Measurements from ENCODE around the gene ERP44. TPM values are rescaled to one million over a fixed set of nuclear protein-coding genes. Genes with fewer than 3 reads are reported as not detected.

The ERP44 gene
- total RNA-seq, 1 donor from 2014 or later: 27.0 TPM

DNA sequence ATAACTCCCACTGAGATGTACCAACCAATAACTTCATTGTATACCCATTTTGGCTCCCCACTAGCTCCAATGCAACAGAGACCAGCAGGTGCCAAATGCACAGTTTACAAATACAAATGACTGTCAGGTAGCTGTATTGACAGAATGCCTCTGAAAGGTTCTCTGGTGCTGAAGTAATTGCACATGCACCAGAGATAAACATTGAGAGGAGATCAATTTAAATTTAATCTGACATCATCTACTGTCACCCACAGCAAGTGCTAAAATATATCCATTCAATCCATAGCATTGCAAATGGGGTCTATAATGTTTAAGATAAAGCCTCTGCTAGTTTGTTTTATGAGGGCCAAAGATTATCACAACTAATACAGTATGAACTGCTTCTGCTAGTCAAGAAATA, 112.2 kb downstream of the ERP44 start:
- H3K79me2 ChIP-seq (ENCODE audit: insufficient read depth, low read length): no peaks in the 10 kb centered on the region
- H3K4me3 ChIP-seq (ENCODE audit: insufficient read depth, low read depth, low read length): no peak overlapping the region
- Mint-ChIP-seq H3K27ac (ENCODE audit: unreplicated experiment) (no peak overlapping the region), H3K9me3 (ENCODE audit: unreplicated experiment) (peaks cover 9% of the 10 kb centered on the region), H3K36me3 (ENCODE audit: low read depth, unreplicated experiment) (peaks cover 27% of the 10 kb centered on the region), H3K4me3 (ENCODE audit: unreplicated experiment) (no peak overlapping the region), H3K4me1 (ENCODE audit: low read depth, unreplicated experiment) (no peaks in the 10 kb centered on the region), H3K27me3 (ENCODE audit: low read depth, unreplicated experiment) (no peaks in the 10 kb centered on the region)
- no peaks in the 10 kb centered on the region for H3K36me3 ChIP-seq (ENCODE audit: insufficient read depth, low read length)
- H4K20me1 ChIP-seq (ENCODE audit: insufficient read depth, low read length): no peaks in the 10 kb centered on the region
- TF ChIP-seq, protein P1, sequence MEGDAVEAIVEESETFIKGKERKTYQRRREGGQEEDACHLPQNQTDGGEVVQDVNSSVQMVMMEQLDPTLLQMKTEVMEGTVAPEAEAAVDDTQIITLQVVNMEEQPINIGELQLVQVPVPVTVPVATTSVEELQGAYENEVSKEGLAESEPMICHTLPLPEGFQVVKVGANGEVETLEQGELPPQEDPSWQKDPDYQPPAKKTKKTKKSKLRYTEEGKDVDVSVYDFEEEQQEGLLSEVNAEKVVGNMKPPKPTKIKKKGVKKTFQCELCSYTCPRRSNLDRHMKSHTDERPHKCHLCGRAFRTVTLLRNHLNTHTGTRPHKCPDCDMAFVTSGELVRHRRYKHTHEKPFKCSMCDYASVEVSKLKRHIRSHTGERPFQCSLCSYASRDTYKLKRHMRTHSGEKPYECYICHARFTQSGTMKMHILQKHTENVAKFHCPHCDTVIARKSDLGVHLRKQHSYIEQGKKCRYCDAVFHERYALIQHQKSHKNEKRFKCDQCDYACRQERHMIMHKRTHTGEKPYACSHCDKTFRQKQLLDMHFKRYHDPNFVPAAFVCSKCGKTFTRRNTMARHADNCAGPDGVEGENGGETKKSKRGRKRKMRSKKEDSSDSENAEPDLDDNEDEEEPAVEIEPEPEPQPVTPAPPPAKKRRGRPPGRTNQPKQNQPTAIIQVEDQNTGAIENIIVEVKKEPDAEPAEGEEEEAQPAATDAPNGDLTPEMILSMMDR (IDR thresholded peaks at IDR 0.05; ENCODE audit: insufficient read depth, low read depth, low read length): no peak
- no peak for TF ChIP-seq EZH2 (IDR thresholded peaks at IDR 0.05; ENCODE audit: insufficient read depth, low read length)
- no peaks in the 10 kb centered on the region for H3K27me3 ChIP-seq (ENCODE audit: insufficient read depth, low read length)
- no peak overlapping the region for H3K9ac ChIP-seq (ENCODE audit: low read length)
- no peak overlapping the region for H3K27ac ChIP-seq (ENCODE audit: low read depth, low read length)
- FAIRE-seq (no peak), DNase-seq (ENCODE audit: low read depth) (no peak)
- no peak overlapping the region for H3K4me2 ChIP-seq (ENCODE audit: low read length)
- no peak overlapping the region for H2AFZ ChIP-seq (ENCODE audit: low read depth, low read length)
- no peaks in the 10 kb centered on the region for H3K4me1 ChIP-seq (ENCODE audit: insufficient read depth, low read length)
- H3K9me3 ChIP-seq (ENCODE audit: insufficient read depth, low read depth, low read length): no peaks in the 10 kb centered on the region

DNA sequence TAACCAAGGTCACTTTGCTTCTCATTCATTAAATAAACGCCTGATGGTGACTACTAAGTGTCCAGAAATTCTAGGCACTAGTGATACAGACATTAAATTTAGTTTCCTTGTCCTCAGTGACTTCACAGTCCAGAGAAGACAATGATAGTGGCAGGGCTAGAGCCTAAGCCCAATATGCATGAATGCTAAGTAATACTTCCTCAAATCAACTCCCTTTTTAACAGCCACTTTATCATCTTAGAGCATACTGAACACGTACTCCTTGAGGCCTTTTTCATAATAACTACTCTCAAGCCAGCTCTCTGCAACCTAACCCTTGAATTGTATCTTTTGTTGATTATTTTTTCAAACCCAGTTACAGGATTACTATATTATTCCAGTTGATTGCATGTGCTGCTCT, 118.2 kb downstream of the ERP44 start:
- H3K4me1 Mint-ChIP-seq (ENCODE audit: low read depth, unreplicated experiment): peaks cover 11% of the 10 kb centered on the region

DNA sequence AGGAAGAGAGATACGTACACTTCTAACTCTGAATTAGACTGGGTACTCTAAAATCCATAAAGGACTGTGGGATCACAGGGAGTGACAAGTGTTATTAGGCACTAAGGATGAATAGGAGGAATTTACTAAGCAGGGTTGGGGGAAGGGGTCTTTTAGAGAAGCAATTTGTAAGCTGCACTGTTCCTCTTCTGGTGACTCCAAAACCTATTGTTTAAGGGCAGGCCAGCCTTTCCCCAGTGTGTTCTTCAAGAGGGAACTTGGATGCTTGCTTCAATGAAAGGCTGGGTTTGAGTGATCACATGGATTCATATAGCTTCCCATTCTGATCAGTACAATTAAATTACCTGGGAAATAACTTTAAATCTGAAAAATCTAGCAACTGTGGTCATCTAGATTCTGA, 120.6 kb downstream of the ERP44 start:
- Histone ChIP-seq H3K27me3 (ENCODE audit: insufficient read depth, low read length) (no peaks in the 10 kb centered on the region), H3K27ac (ENCODE audit: low read depth, low read length) (no peak overlapping the region), H2AFZ (ENCODE audit: low read depth, low read length) (no peak overlapping the region), H3K36me3 (ENCODE audit: insufficient read depth, low read length) (no peaks in the 10 kb centered on the region), H3K4me3 (ENCODE audit: insufficient read depth, low read depth, low read length) (no peak overlapping the region), H3K4me1 (ENCODE audit: insufficient read depth, low read length) (no peaks in the 10 kb centered on the region), H3K9ac (ENCODE audit: low read length) (no peak overlapping the region), H3K9me3 (ENCODE audit: insufficient read depth, low read depth, low read length) (no peaks in the 10 kb centered on the region), H4K20me1 (ENCODE audit: insufficient read depth, low read length) (no peaks in the 10 kb centered on the region), H3K79me2 (ENCODE audit: insufficient read depth, low read length) (no peaks in the 10 kb centered on the region), H3K4me2 (ENCODE audit: low read length) (no peak overlapping the region)
- Mint-ChIP-seq H3K4me3 (ENCODE audit: unreplicated experiment) (no peak overlapping the region), H3K36me3 (ENCODE audit: low read depth, unreplicated experiment) (peaks cover 8% of the 10 kb centered on the region), H3K27ac (ENCODE audit: unreplicated experiment) (no peak overlapping the region), H3K9me3 (ENCODE audit: unreplicated experiment) (no peaks in the 10 kb centered on the region), H3K27me3 (ENCODE audit: low read depth, unreplicated experiment) (no peaks in the 10 kb centered on the region), H3K4me1 (ENCODE audit: low read depth, unreplicated experiment) (peaks cover 20% of the 10 kb centered on the region)
- FAIRE-seq: no peak
- DNase-seq (ENCODE audit: low read depth): no peak
- TF ChIP-seq EZH2 (IDR thresholded peaks at IDR 0.05; ENCODE audit: insufficient read depth, low read length): no peak
- TF ChIP-seq, protein P1 (IDR thresholded peaks at IDR 0.05; ENCODE audit: insufficient read depth, low read depth, low read length): no peak

More for the DNA sequence above, 118.2 kb downstream of the ERP44 start:
- Mint-ChIP-seq H3K27me3 (ENCODE audit: low read depth, unreplicated experiment) (no peaks in the 10 kb centered on the region), H3K4me3 (ENCODE audit: unreplicated experiment) (no peak overlapping the region), H3K9me3 (ENCODE audit: unreplicated experiment) (no peaks in the 10 kb centered on the region), H3K36me3 (ENCODE audit: low read depth, unreplicated experiment) (peaks cover 2% of the 10 kb centered on the region), H3K27ac (ENCODE audit: unreplicated experiment) (no peak overlapping the region)
- Histone ChIP-seq H2AFZ (ENCODE audit: low read depth, low read length) (no peak overlapping the region), H3K27ac (ENCODE audit: low read depth, low read length) (no peak overlapping the region), H3K4me2 (ENCODE audit: low read length) (no peak overlapping the region), H3K4me3 (ENCODE audit: insufficient read depth, low read depth, low read length) (no peak overlapping the region), H3K27me3 (ENCODE audit: insufficient read depth, low read length) (no peaks in the 10 kb centered on the region), H3K9ac (ENCODE audit: low read length) (no peak overlapping the region), H3K4me1 (ENCODE audit: insufficient read depth, low read length) (no peaks in the 10 kb centered on the region), H4K20me1 (ENCODE audit: insufficient read depth, low read length) (no peaks in the 10 kb centered on the region), H3K79me2 (ENCODE audit: insufficient read depth, low read length) (no peaks in the 10 kb centered on the region), H3K36me3 (ENCODE audit: insufficient read depth, low read length) (no peaks in the 10 kb centered on the region), H3K9me3 (ENCODE audit: insufficient read depth, low read depth, low read length) (no peaks in the 10 kb centered on the region)
- DNase-seq (ENCODE audit: low read depth): no peak
- FAIRE-seq: no peak
- no peak for TF ChIP-seq EZH2 (IDR thresholded peaks at IDR 0.05; ENCODE audit: insufficient read depth, low read length)
- TF ChIP-seq, protein P1 (IDR thresholded peaks at IDR 0.05; ENCODE audit: insufficient read depth, low read depth, low read length): no peak

Data from astrocyte (in vitro differentiated cells and primary cell).